Measurements from ENCODE around the gene ARF3. TPM values are rescaled to one million over a fixed set of nuclear protein-coding genes. Genes with fewer than 3 reads are reported as not detected.

Gene ARF3
- total and polyA plus RNA-seq, 2 of the 13 experiments (the other 11 are each of a cell fraction or from before 2014, with no cell fraction given): 53.8 to 57.9 TPM

DNA sequence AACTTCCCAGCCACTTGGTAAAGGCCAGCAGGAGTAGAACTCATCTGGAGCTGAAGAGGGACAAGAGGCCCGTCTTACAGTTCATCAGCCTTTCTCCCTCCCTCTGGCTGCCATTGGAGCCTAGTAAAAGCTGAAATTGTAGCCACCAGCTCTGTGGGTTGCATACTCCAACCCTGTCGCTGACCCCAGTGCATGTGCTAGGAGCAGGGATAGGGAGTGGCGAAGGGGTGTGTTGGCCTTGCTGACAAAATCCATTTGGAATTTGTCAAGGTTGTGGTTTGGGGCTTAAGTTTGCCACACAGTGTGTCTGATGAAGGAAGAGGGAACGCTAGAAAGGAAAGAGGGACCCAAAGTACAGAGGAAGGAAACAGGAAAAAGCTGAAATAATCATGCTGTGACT lies 4.0 kb upstream of the ARF3 start:
- no peaks in the 10 kb centered on the region for H3K9me3 ChIP-seq (ENCODE audit: low read length)
- TF ChIP-seq NCOA5 (CRISPR knock-in tag; IDR thresholded peaks at IDR 0.05) (no peak), ZNF326 (CRISPR knock-in tag; IDR thresholded peaks at IDR 0.05; ENCODE audit: borderline replicate concordance) (no peak), NFKB2 (CRISPR knock-in tag; IDR thresholded peaks at IDR 0.05; ENCODE audit: borderline replicate concordance) (no peak), ZNF530 (CRISPR knock-in tag; IDR thresholded peaks at IDR 0.05; ENCODE audit: low read depth) (no peak), ZNF678 (CRISPR knock-in tag; IDR thresholded peaks at IDR 0.05) (no peak), ZNF543 (CRISPR knock-in tag; IDR thresholded peaks at IDR 0.05) (no peak), GTF3A (CRISPR knock-in tag; conservative IDR thresholded peaks at IDR 0.05) (no peak), SOX13 (IDR thresholded peaks at IDR 0.05) (no peak), SOX13 (CRISPR knock-in tag; conservative IDR thresholded peaks at IDR 0.05 in 1 of 2, IDR thresholded peaks at IDR 0.05 in 1 of 2) (no peak), PHF5A (CRISPR knock-in tag; IDR thresholded peaks at IDR 0.05; ENCODE audit: low read depth, unreplicated experiment) (no peak), ZNF660 (CRISPR knock-in tag; IDR thresholded peaks at IDR 0.05; ENCODE audit: borderline replicate concordance, low read depth) (no peak), SRF (IDR thresholded peaks at IDR 0.05; ENCODE audit: low read depth, low read length) (no peak), SP1 (IDR thresholded peaks at IDR 0.05) (no peak), SP1 (CRISPR knock-in tag; IDR thresholded peaks at IDR 0.05) (no peak), ZFAT (CRISPR knock-in tag; conservative IDR thresholded peaks at IDR 0.05) (no peak)
- no peak overlapping the region for H3K27ac ChIP-seq (ENCODE audit: extremely low read length, insufficient read depth, low read length)
- intact Hi-C loops (cut with micrococcal nuclease; ENCODE audit: unreplicated experiment) (no loop called here), in situ Hi-C loops (cut with HindIII; ENCODE audit: extremely low pct_ligation_motif_present, low pct_unique_long_range_greater_than_20kb) (no loop called here)
- H3K27me3 ChIP-seq (ENCODE audit: control insufficient read depth in 1 of 2, insufficient read depth in 2 of 2, low read length in 2 of 2): peaks cover 0 to 20% of the 10 kb centered on the region in 2 experiments; a peak in 3 of 5 replicates
- BruUV-seq (replicated peaks): no TSS peak
- FAIRE-seq (no peak), ATAC-seq (no peak), DNase-seq (ENCODE audit: low spot score) (no peak)
- CTCF ChIA-PET (ENCODE audit: low intra/inter-chr PET ratio, low total read pairs): no interaction called here
- peaks cover 16% of the 10 kb centered on the region for H3K4me1 ChIP-seq (ENCODE audit: insufficient read depth, low read length)
- H4K20me1 ChIP-seq (ENCODE audit: insufficient read depth, low read length): no peaks in the 10 kb centered on the region
- no peak overlapping the region for H3K9ac ChIP-seq (ENCODE audit: insufficient read depth, low read depth, low read length)
- H2AFZ ChIP-seq (ENCODE audit: low read length): no peak overlapping the region
- no peak overlapping the region for H3K4me3 ChIP-seq (replicated peaks in 1 of 3; ENCODE audit: insufficient read depth in 1 of 3, low read depth in 2 of 3, low read length in 3 of 3)
- no peaks in the 10 kb centered on the region for H3K36me3 ChIP-seq (replicated peaks in 1 of 2; ENCODE audit: control insufficient read depth in 1 of 2, insufficient read depth in 2 of 2, low read length in 2 of 2)
- no peak overlapping the region for H3K4me2 ChIP-seq (ENCODE audit: low read depth, low read length)
- peaks cover 5% of the 10 kb centered on the region for H3K79me2 ChIP-seq (ENCODE audit: insufficient read depth, low read length)
- POLR2A ChIA-PET: no interaction called here
- WGBS (ENCODE audit: low lambda C conversion rate): 9% methylated on average over 4 of the region's 4 CpGs

Data from HepG2 (cell line).